RWPE1 (cell line): Measurements from ENCODE around the gene PTEN.
"Not testable (repeated sequence)": the region's sequence is repeated elsewhere in the genome, so short reads cannot be mapped to it uniquely, and the experiment has no call there.

Experiments used
- CTCF ChIA-PET: fragments of 350-600 bp; sonication (Branson Sonifier 250); formaldehyde crosslinking; extraction: SDS; loops from one replicate; lab custom pipeline; 2021; lab: Yijun Ruan, JAX
- POLR2A ChIA-PET: fragments of 400-600 bp; formaldehyde crosslinking; extraction: SDS; loops from one replicate; lab custom pipeline; 2020; ENCODE audit warnings: antibody characterized with exemption; ENCODE audit not compliant: low non-redundant PET; lab: Yijun Ruan, JAX
- DNase-seq: peaks from one replicate; pipeline ENCODE4 v3.0.0; 2012; ENCODE audit warnings: low spot score
- H3K27ac ChIP-seq: fragments of 450-650 bp; 2 replicates; pipeline ENCODE4 v1.5.1; 2017
- TF ChIP-seq, protein P1 (sequence below): fragments of 450-650 bp; conservative IDR thresholded peaks from 2 replicates; pipeline ENCODE4 v1.5.1; 2017; ENCODE audit warnings: low read depth, mild to moderate bottlenecking

The PTEN gene

DNA sequence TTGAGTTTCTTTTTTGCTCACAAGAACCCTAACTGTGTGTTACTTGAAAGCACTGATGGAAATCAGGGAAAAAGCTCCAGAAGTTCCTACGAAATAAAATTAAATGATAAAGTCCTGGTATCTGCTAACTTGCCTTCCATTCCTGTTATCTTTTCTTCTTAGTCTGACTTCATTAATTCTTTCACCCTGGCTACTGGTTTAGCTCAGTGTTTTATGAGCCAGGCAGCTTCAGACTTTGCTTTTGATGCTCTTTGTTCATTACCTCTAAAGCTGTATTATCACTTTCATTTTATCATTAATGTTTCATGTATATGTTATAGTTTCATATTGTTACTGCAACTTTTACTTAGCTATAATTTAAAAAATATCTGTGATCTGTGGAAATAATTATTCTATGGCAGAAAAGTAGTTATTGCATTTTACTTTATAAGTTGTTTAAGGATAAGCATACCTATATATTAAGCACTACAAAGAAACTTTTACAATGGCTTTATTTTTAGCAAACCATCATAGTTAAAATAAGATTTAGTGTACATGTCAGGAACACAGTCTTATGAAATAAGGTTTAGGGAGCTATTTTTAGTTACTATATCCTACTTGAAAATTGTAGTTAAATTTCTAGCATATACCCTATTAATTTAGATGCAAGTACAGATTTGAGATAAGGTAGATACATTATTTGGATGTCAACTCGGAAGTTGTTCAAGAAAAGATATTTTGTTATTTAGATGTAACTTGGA is 19.3 kb downstream of the PTEN start:
- H3K27ac ChIP-seq: no peak overlapping the region
- no peak for DNase-seq
- TF ChIP-seq, protein P1, sequence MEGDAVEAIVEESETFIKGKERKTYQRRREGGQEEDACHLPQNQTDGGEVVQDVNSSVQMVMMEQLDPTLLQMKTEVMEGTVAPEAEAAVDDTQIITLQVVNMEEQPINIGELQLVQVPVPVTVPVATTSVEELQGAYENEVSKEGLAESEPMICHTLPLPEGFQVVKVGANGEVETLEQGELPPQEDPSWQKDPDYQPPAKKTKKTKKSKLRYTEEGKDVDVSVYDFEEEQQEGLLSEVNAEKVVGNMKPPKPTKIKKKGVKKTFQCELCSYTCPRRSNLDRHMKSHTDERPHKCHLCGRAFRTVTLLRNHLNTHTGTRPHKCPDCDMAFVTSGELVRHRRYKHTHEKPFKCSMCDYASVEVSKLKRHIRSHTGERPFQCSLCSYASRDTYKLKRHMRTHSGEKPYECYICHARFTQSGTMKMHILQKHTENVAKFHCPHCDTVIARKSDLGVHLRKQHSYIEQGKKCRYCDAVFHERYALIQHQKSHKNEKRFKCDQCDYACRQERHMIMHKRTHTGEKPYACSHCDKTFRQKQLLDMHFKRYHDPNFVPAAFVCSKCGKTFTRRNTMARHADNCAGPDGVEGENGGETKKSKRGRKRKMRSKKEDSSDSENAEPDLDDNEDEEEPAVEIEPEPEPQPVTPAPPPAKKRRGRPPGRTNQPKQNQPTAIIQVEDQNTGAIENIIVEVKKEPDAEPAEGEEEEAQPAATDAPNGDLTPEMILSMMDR: no peak
- POLR2A ChIA-PET: no interaction called here
- CTCF ChIA-PET: interaction anchor here (0.6 kb wide), 2 partner anchors 19 to 805 kb away, joined by 3 to 4 read pairs; no protein-coding TSS in a partner anchor

DNA sequence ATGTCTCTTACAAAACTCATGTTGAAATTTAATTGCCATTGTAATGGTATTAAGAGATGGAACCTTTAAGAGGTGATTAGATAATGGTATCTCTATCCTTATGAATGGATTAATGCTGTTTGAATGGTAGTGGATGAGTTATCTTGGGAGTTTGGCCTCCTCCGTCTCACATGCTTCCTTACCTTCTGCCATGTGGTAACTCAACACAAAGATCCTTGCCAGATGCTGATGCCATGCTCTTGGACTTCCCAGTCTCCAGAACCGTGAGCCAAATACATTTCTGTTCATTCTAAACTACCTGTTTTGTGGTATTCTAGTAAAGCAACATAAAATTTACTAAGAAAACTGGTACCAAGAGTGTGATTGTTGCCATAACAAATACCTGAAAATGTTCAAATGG is 23.2 kb downstream of the PTEN start:
- TF ChIP-seq, protein P1: no peak
- no peak overlapping the region for H3K27ac ChIP-seq

DNA sequence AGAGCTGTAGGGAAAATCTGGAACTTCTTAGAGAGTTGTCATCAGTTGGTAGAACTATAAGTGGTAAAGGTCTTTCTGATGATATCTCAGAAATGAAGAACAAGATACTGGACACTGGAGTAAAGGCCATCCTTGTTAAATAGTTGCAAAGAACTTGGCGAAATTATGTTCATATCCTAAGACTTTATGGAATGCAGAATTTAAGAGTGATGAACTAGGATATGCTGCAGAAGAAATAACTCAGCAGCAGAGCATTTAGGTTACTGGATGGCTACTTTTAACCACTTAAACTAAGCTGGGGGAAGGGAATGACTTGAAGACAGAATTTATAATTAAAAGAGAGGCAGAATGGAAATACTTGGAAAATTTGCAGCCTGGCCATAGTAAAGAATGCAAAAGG is 23.7 kb downstream of the PTEN start:
- TF ChIP-seq, protein P1: no peak
- H3K27ac ChIP-seq: no peak overlapping the region
- ChIA-PET POLR2A (no interaction called here), CTCF (no interaction called here)
- no peak for DNase-seq

More for the DNA sequence above, 23.2 kb downstream of the PTEN start:
- CTCF ChIA-PET: no interaction called here
- DNase-seq: no peak
- POLR2A ChIA-PET: no interaction called here

DNA sequence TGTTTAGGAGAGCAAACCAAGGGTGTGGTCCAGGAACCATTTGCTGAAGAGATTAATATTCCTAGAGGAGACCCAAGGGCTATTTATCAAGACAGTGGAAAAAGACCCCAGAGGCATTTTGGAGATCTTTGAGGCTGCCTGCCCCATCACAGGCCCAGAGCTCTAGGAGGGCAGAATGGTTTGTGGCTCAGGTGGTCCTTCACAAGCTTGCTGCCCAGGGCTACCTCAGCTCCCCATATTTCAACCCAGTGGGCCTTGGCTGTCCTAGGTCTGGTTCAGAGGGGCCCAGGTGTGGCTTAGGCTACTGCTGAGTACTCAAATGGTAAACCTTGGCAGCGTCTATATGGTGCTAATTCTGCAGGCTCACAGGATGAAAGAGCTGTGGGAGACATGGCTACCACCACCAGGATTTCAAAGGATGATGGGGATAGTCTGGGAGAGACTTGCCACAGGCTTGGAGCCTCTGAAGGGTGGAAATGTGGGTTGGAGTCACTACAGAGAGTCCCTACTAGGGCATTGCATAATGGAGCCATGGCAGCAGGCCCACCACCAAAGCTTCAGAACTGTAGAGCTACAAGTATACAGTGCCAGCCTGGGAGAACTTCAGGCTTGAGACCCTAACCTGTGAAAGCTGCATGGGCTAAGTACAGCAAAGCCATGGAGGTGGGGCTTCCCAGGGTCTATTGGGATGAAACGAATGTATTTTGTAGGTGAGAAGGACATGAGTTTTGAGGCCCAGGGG is 24.3 kb downstream of the PTEN start:
- ChIA-PET POLR2A (no interaction called here), CTCF (no interaction called here)
- TF ChIP-seq, protein P1: no peak
- no peak for DNase-seq
- H3K27ac ChIP-seq: no peak overlapping the region

DNA sequence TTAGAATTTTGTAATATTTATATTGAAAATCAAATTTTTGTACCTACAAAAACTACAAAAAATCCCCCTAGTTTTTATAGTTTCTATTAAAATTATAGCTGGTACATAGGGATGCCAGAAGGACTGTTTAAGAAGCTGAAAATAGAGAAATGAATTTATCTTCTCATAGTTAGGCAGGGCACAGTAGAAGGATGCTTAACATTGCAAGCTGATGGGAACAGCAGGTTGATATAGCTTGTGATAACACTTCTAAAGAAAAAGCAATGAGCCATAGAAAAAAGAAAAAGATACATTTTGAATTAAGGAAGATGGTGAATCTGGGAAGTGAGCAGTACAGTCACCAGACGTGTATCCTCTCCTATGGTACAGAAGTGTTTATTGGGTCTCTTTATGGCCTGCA is 32.0 kb downstream of the PTEN start:
- no peak for DNase-seq
- ChIA-PET POLR2A (no interaction called here), CTCF (no interaction called here)
- no peak overlapping the region for H3K27ac ChIP-seq
- TF ChIP-seq, protein P1: no peak

DNA sequence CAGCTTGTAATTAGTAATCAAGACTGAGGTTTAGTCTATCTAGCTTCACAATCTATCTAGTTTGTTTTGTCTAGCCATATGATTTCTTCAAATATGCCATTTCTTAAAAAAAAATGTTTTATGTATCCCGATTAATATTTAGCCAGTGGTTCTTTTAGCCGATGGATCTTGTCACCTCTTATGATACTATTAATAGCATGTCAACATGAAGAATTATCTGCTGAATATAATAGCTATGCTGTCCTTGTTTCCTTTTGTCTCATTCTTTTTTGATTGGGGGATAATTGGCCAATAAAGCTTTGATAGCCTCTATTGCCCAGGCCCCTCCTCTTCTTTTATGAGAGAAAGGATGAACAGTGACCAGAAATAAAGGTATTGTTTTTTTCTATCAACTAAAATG is 32.8 kb downstream of the PTEN start:
- ChIA-PET CTCF (no interaction called here), POLR2A (no interaction called here)
- no peak overlapping the region for H3K27ac ChIP-seq
- TF ChIP-seq, protein P1: no peak
- DNase-seq: no peak

DNA sequence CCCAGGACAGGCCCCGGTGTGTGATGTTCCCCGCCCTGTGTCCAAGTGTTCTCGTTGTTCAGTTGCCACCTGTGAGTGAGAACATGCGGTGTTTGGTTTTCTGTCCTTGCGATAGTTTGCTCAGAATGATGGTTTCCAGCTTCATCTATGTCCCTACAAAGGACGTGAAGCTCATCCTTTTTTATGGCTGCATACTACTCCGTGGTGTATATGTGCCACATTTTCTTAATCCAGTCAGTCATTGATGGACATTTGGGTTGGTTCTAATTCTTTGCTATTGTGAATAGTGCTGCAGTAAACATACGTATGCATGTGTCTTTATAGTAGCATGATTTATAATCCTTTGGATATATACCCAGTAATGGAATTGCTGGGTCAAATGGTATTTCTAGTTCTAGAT is 34.5 kb downstream of the PTEN start:
- POLR2A ChIA-PET, DNase-seq, CTCF ChIA-PET: not testable (repeated sequence)

DNA sequence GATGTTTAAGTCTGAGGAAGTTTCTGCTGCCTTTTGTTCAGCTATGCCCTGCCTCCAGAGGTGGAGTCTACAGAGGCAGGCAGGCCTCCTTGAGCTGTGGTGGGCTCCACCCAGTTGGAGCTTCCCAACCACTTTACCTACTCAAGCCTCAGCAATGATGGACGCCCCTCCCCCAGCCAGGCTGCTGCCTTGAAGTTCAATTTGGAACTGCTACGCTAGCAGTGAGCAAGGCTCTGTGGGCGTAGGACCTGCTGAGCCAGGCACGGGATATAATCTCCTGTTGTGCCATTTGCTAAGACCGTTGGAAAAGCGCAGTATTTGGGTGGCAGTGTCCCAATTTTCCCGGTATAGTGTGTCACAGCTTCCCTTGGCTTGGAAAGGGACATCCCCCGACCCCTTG is 40.0 kb downstream of the PTEN start:
- POLR2A ChIA-PET, CTCF ChIA-PET, DNase-seq, H3K27ac ChIP-seq: not testable (repeated sequence)

More for the DNA sequence above, 34.5 kb downstream of the PTEN start:
- not testable (repeated sequence) for H3K27ac ChIP-seq
